Nephron (organoid): Measurements from ENCODE around the gene TBC1D10A.

Experiments used
- H3K27ac Mint-ChIP-seq, 3 experiments: 2 replicates each; pipeline ENCODE4 v1.8.0; 2020; ENCODE audit warnings: mixed read lengths in 3 of 3, mild to moderate bottlenecking in 2 of 3, moderate library complexity in 1 of 3
- H3K27me3 Mint-ChIP-seq: 2 replicates; pipeline ENCODE4 v1.8.0; 2021; ENCODE audit warnings: low read depth, mild to moderate bottlenecking, moderate library complexity, mixed read lengths
- H3K36me3 Mint-ChIP-seq: 2 replicates; pipeline ENCODE4 v1.8.0; 2020; ENCODE audit warnings: low read depth, mixed read lengths
- H3K4me1 Mint-ChIP-seq: 2 replicates; pipeline ENCODE4 v1.8.0; 2020; ENCODE audit warnings: mixed read lengths
- H3K4me3 Mint-ChIP-seq, 3 experiments: 2 replicates each; pipeline ENCODE4 v1.8.0; 2020; ENCODE audit warnings: mild to moderate bottlenecking in 3 of 3, mixed read lengths in 3 of 3, moderate library complexity in 2 of 3
- H3K9me3 Mint-ChIP-seq: 2 replicates; pipeline ENCODE4 v1.8.0; 2020; ENCODE audit warnings: mixed read lengths
- TF ChIP-seq, protein P1 (sequence below), 3 experiments: fragments of 200-600 bp; sonication (generic); IDR thresholded peaks; one replicate each; pipeline ENCODE4 v1.5.0; 2021; ENCODE audit warnings: antibody characterized with exemption in 3 of 3; ENCODE audit not compliant: unreplicated experiment in 3 of 3

Gene TBC1D10A

DNA sequence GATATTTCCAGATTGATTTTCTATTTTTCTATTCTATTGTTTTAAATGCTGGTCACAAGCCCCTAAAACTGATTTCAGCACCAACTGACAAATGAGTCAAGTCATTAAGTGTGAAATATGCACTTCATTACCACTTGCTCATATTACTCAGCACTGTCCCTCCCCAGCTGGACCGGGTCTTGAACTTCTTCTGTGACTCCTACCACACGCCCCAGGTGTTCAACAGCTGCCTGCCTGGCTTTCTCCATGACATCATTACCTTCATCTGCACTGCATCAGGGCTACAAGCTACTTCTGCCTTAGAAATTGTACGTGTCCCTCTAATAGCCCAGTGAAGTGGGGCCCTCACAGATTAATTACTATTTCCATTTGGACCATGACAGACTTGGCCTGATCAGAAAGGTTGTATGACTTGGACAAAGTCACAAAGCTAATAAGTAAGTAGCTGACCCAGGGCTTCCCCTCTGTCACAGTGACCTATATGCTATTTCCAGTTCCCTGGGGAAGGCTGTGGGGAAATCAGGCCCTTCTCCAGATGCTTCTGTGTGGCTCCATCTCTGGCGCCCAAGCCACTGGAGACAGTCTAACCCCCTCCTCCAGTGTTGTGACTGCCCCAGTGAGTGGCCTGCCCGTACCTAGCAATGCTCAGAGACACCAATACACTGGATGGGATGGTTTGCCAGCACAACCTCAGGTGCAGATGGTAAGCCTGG, 18.1 kb downstream of the TBC1D10A start:
- H3K9me3 Mint-ChIP-seq, result no peaks in the 10 kb centered on the region
- H3K27me3 Mint-ChIP-seq, result no peaks in the 10 kb centered on the region
- H3K36me3 Mint-ChIP-seq, result no peaks in the 10 kb centered on the region
- peaks cover 63% of the 10 kb centered on the region for H3K4me1 Mint-ChIP-seq
- no peak overlapping the region for H3K4me3 Mint-ChIP-seq
- H3K27ac Mint-ChIP-seq, result peak overlapping the region; percentile 65 to 88 (median 86)
- TF ChIP-seq, protein P1, sequence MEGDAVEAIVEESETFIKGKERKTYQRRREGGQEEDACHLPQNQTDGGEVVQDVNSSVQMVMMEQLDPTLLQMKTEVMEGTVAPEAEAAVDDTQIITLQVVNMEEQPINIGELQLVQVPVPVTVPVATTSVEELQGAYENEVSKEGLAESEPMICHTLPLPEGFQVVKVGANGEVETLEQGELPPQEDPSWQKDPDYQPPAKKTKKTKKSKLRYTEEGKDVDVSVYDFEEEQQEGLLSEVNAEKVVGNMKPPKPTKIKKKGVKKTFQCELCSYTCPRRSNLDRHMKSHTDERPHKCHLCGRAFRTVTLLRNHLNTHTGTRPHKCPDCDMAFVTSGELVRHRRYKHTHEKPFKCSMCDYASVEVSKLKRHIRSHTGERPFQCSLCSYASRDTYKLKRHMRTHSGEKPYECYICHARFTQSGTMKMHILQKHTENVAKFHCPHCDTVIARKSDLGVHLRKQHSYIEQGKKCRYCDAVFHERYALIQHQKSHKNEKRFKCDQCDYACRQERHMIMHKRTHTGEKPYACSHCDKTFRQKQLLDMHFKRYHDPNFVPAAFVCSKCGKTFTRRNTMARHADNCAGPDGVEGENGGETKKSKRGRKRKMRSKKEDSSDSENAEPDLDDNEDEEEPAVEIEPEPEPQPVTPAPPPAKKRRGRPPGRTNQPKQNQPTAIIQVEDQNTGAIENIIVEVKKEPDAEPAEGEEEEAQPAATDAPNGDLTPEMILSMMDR (IDR thresholded peaks at IDR 0.05; ENCODE audit: unreplicated experiment in 3 of 3), result no peak

DNA sequence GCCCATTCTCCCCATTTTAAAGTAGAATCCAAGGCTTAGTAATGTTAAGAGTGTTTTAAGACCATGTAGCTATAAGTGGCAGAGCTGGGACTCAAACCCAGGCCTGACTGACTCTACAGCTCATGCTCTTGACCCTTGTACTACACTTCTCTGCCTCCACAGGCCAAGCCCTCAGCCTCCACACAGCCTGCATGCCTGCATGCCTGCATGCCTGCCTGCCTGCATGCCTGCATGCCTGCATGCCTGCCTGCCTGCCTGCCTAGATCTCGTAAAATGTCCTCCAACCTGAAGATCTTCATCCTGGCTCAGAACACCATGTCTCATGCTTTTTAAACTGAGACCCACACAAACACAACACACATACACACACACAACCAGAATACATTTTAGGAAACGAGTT, 18.6 kb downstream of the TBC1D10A start:
- Mint-ChIP-seq H3K9me3 (no peaks in the 10 kb centered on the region), H3K27me3 (no peaks in the 10 kb centered on the region), H3K27ac (peak overlapping the region; percentile 65 to 88 (median 86)), H3K36me3 (peaks cover 3% of the 10 kb centered on the region), H3K4me3 (peak overlapping the region in 1 of 3 experiments; percentile 2), H3K4me1 (peaks cover 63% of the 10 kb centered on the region)
- TF ChIP-seq, protein P1 (IDR thresholded peaks at IDR 0.05; ENCODE audit: unreplicated experiment in 3 of 3), result no peak

DNA sequence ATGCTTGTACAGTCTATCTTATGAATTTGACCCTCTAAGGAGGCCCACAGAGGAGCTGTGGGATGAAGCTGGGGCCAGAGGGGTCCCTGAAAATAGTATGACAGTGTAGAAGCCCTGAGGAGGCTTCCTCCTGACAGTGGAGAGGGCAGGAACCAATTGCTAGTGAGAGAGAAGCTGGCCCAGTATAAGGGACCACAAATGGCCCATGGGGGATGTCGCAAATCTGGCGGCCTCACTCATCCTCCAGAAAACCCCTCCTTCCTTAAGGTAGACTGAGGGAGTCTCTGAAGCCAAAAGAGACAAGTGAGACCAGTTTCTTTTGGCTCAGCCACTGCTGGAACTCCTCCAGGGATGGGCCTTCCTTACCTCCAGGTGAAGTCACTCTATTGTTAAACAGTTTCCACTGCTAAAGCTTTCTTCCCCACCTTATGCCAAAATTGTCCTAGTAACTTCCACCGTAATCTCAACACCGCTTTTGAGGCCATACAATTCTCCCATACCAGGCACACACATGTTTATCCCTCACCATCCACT, 19.6 kb downstream of the TBC1D10A start:
- TF ChIP-seq, protein P1 (IDR thresholded peaks at IDR 0.05; ENCODE audit: unreplicated experiment in 3 of 3), result no peak
- Mint-ChIP-seq H3K4me3 (no peak overlapping the region), H3K27ac (peak overlapping the region in 2 of 3 experiments; percentile 53 to 91), H3K9me3 (no peaks in the 10 kb centered on the region), H3K4me1 (peaks cover 55% of the 10 kb centered on the region), H3K36me3 (peaks cover 3% of the 10 kb centered on the region), H3K27me3 (no peaks in the 10 kb centered on the region)

DNA sequence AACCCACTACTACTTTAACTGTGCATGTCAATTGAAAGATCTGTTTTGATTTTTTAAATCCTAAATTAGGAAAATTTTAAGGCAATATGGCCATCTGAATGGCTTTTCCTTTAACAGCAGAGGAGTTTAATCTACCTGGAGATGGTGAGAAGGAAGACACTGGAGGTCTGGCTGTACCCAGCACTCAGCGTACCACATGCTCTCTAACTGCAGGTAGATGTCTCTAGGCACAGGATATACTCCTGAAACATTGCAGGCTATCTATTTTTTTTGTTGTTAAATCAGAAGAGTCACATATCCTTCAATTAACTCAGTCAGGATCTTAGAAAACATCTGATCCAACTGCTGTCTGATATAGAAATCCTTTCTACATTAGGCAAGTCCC, 20.1 kb downstream of the TBC1D10A start:
- Mint-ChIP-seq H3K36me3 (peaks cover 3% of the 10 kb centered on the region), H3K27me3 (no peaks in the 10 kb centered on the region), H3K27ac (peak overlapping the region in 2 of 3 experiments; percentile 53 to 91), H3K4me3 (no peak overlapping the region), H3K4me1 (peaks cover 55% of the 10 kb centered on the region), H3K9me3 (no peaks in the 10 kb centered on the region)
- TF ChIP-seq, protein P1 (IDR thresholded peaks at IDR 0.05; ENCODE audit: unreplicated experiment in 3 of 3), result no peak

DNA sequence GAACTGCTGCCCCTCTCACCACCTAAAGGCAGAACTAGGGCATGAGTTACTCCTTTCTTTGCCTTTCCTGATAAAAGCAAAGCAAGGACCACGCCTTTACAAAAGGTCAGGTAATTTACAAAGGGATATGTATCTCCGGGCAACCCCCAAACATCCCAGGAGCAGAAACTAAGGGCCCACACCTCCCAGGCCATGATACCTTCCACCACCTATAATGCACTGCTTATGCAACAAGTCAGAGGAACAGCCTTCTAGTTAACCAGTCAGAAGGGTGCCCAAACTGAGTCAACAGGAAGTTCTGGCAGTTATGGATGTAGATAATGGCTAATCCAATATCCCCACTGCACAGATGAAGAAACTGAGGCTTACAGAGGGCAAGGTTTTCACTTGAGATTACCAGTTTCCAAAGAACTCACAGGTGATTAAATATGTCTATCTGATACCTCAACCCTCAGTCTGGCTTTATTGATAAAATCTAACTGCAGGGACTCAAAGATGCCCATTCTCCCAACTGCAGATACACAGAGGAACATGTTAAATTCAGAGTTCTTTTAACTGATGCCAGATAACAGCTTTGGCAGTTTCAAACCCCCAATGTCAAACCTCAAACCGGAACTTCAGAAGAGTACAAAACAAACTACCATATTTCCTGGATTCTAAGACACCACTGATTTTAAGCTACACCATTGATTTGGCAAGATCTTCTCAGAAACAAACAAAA, 20.7 kb downstream of the TBC1D10A start:
- H3K27ac Mint-ChIP-seq, result peak overlapping the region in 2 of 3 experiments; percentile 53 to 91
- H3K36me3 Mint-ChIP-seq, result peaks cover 3% of the 10 kb centered on the region
- TF ChIP-seq, protein P1 (IDR thresholded peaks at IDR 0.05; ENCODE audit: unreplicated experiment in 3 of 3), result no peak
- no peaks in the 10 kb centered on the region for H3K9me3 Mint-ChIP-seq
- no peak overlapping the region for H3K4me3 Mint-ChIP-seq
- no peaks in the 10 kb centered on the region for H3K27me3 Mint-ChIP-seq
- H3K4me1 Mint-ChIP-seq, result peaks cover 49% of the 10 kb centered on the region
